HEK293T (cell line): ENCODE results near the gene SLC6A2.

Experiments
- ARNT ChIP-seq: fragments of 450-650 bp; IDR thresholded peaks from 2 replicates; pipeline ENCODE4 v1.6.1; 2017; ENCODE audit warnings: mild to moderate bottlenecking
- BHLHE40 ChIP-seq: fragments of 450-650 bp; IDR thresholded peaks from 2 replicates; pipeline ENCODE4 v1.6.1; 2016; ENCODE audit warnings: mild to moderate bottlenecking, moderate library complexity, borderline replicate concordance
- CTBP1 ChIP-seq: fragments of 450-650 bp; IDR thresholded peaks from 2 replicates; pipeline ENCODE4 v1.6.1; 2016; ENCODE audit warnings: borderline replicate concordance
- ELF4 ChIP-seq: fragments of 450-650 bp; IDR thresholded peaks from 2 replicates; pipeline ENCODE4 v1.6.1; 2017; ENCODE audit warnings: antibody characterized with exemption
- FOXA1 ChIP-seq: fragments of 450-650 bp; IDR thresholded peaks from 2 replicates; pipeline ENCODE4 v1.6.1; 2016; ENCODE audit warnings: mild to moderate bottlenecking
- FOXM1 ChIP-seq: fragments of 450-650 bp; IDR thresholded peaks from 2 replicates; pipeline ENCODE4 v1.6.1; 2017; ENCODE audit warnings: mild to moderate bottlenecking, borderline replicate concordance
- HDGF ChIP-seq: fragments of 450-650 bp; IDR thresholded peaks from 2 replicates; pipeline ENCODE4 v1.6.1; 2017; ENCODE audit warnings: antibody characterized with exemption, borderline replicate concordance
- L3MBTL2 ChIP-seq: fragments of 450-650 bp; conservative IDR thresholded peaks from 2 replicates; pipeline ENCODE4 v1.6.1; 2016; ENCODE audit warnings: mild to moderate bottlenecking
- SP1 ChIP-seq: fragments of 450-650 bp; IDR thresholded peaks from 2 replicates; pipeline ENCODE4 v1.6.1; 2017
- TARDBP ChIP-seq: fragments of 450-650 bp; IDR thresholded peaks from 2 replicates; pipeline ENCODE4 v1.6.1; 2016
- ZNF384 ChIP-seq: fragments of 450-650 bp; IDR thresholded peaks from 2 replicates; pipeline ENCODE4 v1.6.1; 2016

DNA sequence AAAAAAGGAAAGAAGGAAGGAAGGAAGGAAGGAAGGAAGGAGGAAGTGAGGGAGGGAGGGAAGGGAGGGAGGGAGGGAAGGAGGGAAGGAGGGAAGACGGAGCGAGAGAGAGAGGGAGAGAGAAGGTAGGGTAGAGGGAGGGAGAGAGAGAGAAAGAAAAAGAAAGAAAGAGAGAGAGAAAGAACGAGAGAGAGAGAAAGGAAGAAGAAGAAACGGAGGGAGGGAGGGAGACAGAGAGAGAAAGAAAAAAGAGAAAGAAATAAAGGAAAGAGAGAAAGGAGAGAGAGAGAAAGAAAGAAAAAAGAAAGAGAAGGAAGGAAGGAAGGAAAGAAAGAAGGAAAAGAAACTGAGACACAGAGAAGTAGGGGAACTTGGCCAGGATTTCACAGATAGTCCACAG lies 8.4 kb upstream of the SLC6A2 start:
- TF ChIP-seq HDGF (no peak), FOXA1 (no peak), BHLHE40 (no peak), FOXM1 (no peak), L3MBTL2 (no peak), TARDBP (no peak), SP1 (no peak), ELF4 (no peak), ARNT (no peak), ZNF384 (no peak), CTBP1 (no peak)
